HS-27A (cell line): ENCODE data around the gene CDH4.

Experiments used
- DNase-seq: peaks from one replicate; pipeline ENCODE4 v3.0.0-alpha.2; 2012; ENCODE audit warnings: low read depth, missing footprints

Gene CDH4

GRCh38 chr20:61582196-61582923, 330.3 kb downstream of the CDH4 start:
- DNase-seq = no peak

DNA sequence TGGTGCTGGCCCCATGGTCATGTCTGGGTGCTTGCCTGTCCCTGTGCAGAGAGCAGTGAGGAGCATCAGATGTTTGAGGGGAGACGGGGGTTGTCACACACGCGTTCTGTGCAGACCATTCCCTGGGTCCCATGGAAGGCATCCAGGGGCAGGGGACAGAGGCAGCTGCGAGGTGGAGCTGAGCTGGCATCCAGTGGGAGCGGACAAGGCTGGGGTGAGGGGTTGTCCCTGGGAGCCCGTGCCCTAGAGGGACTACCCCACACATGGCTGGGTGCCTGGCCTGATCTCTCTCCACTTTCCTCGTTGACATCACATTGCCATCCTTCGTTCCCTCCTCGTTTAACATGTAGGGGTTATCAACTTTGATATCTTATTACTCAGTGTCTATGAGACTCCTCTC, 331.3 kb downstream of the CDH4 start:
- no peak for DNase-seq

GRCh38 chr20:61584851-61585250, 332.8 kb downstream of the CDH4 start:
- no peak for DNase-seq

- no peak for DNase-seq
Observed at GRCh38 chr20:61585764-61586163, 333.7 kb downstream of the CDH4 start.

GRCh38 chr20:61587036-61587435, 335.0 kb downstream of the CDH4 start:
- DNase-seq = no peak

DNA sequence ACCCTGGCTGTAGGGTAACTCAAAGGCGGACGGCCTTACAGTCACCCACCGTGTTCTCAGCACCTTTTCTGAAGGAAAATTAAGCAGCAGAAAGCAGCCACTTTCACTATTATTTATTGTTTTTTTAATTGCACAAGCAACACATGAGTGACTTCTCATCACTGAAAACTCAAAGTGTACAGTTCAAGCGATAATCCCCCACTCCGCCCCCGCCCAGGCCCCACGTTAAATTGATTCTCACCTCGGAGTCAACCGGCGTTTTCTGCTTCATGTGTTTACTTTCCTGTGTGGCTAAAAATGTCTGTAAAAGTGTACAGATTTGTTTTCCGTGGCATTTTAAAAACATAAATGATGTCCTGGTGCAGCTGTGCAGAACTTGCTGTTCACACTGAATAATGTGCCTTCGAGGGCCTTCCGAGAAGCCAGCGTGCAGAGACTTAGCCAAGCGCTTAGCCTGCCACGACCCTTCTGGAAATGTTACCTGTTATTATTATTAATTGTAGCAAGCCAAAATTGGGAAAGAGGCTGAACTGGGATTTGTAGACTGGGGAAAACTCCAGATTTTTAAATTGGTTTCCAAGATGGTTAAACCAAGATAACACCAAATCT, 335.7 kb downstream of the CDH4 start:
- no peak for DNase-seq

- no peak for DNase-seq
Observed at GRCh38 chr20:61588411-61589385, 336.6 kb downstream of the CDH4 start.

- DNase-seq = no peak
Observed at GRCh38 chr20:61590236-61590635, 338.2 kb downstream of the CDH4 start.

- no peak for DNase-seq
Observed at GRCh38 chr20:61593516-61593915, 341.5 kb downstream of the CDH4 start.

DNA sequence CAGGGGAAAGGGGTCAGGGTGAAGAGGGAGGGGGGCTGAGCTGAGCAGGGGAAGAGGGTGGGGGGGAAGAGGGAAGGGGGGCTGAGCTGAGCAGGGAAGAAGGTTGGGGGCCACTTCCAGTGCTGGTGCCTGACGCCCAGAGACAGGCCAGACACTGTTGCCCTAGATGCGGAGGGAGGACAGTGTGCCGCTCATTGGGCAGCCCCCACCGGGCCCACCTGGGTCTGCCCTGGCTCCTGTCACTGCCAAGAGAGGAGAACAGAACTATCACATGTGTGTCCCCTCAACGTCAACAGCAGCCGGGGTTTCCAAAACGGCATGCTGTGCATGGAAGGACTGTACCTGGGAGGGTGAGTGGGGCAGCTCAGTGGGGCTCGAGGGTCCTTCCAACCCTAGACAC, 342.1 kb downstream of the CDH4 start:
- DNase-seq = no peak

DNA sequence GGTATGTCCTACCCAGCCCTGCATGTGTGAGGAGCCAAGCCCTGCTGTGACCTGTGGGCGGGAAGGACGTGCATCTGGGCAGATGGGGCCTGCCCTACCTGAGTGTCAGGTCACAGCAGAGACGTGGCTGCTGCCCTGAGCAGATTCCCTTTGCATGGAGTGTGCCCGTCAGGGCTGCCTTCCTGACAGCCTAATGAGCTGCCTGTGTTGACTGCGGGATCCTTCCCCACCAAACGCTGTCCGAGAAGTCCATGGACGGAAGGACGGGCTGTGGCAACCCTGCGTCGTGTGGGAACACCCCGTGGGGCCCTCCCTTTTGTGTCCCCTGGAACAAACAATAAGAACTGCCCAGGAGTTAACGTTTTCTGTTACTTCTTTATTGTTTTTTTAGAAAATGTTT, 343.2 kb downstream of the CDH4 start:
- no peak for DNase-seq

DNA sequence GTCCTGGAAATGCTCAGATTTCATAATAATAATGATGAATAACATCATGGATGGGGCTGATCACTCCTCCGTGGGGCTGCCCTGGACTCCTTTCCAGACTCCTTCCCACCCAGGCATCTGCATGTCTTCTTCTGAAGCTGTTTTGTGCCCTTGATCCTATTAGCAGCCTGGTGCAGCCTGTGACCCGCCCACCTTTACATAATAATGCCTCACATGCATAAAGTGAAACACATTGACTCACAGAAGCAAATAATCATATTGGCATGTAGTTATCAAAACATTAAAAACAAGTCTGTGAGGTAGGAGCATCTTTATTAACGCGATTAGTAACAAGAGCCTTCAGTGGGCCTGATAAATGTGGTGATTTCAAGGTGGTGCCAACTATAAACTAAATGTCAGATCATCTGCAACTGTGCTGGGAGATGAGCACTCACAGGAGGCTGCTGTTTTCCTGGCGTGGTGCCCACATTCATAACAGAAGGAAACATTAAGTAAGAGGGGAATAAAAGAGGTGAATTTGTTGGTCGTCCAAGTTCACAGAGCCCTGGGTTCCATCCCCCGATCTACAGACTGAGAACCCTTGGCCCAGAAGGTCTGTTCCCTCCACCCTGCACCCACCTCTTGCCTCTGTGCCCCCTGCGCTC, 344.7 kb downstream of the CDH4 start:
- DNase-seq = no peak

DNA sequence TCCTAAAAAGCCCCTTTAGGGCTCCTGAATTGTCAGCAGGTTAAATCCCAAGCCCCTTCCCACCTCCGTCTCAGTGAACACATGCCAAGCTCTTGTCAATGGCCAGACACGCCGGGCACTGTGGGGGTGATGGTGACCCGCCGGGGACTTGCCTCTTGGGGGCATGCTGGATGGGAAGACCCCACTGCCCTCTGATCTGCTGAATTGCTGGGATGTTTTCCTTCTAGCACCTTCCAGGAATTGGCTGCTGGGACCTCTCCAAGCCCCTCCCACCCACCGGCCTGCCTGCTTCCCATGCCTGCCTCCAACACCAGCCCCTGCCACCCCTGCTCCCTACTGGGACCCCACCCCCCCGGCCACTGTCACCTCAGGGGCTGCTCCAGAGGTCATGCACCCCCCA, 345.9 kb downstream of the CDH4 start:
- no peak for DNase-seq

GRCh38 chr20:61598586-61598985, 346.5 kb downstream of the CDH4 start:
- no peak for DNase-seq

DNA sequence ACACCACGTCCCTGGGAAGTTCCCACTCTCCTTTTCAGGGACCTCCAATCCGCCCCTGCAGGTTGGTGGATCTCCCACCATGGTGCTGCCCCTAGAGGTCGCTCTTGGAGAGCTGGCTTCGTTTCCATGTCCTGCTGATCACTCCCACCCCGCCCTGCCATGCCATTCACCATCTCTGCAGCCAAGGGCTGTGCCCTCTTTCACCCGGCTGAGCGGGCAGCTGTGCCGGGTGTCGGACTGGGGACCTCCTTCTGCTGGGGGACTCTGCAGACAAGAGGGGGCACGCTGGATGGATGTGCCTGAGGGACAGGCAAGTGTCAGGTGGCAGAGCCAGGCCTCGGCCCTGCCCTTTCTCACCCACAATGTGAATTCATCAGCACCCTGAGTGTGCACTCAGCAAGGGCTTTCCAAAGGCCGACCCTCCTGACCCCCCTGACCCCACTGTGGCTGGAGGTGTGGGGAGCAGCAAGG, 347.0 kb downstream of the CDH4 start:
- DNase-seq = no peak

GRCh38 chr20:61599541-61599992, 347.5 kb downstream of the CDH4 start:
- no peak for DNase-seq

DNA sequence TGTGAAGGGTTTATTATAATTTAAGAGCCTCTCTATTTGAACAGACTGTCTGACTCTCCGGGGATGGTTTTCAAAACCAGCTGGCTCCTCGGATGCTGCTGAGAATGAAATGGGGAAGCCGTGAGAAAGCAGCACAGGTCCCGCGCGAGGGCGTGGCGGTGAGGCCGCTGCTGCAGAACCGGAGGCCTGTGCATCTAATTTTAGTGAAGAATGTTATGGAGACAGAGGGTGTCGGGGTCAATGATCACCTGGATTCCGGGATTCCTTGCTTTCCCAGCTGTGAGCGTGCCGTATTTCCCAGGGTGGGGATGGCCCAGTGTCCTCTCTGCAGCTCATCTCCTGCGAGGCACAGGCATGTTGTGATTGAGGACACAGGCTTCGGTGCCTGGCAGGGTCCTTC, 348.0 kb downstream of the CDH4 start:
- DNase-seq = no peak

- no peak for DNase-seq
Observed at GRCh38 chr20:61601361-61601760, 349.3 kb downstream of the CDH4 start.

DNA sequence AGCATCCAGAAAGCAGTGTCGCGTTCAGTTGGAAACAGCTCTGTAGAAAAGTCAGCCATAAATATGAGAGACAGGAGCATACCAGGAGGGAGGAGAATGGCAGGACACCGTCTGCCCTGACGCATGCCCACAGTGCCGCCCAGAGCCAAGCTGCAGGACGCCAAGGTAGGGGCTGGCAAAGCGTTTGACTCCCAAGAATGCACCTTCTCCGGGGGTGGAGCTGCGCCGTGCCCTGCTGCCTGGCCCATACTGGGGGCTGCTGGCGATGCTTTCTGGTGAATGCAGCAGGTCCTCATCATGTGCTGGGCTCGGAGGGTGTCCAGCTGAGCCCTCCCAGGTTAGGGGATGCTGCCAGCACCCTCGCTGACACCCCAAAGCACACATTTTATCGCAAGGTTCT, 349.8 kb downstream of the CDH4 start:
- no peak for DNase-seq

GRCh38 chr20:61603715-61604114, 351.7 kb downstream of the CDH4 start:
- no peak for DNase-seq

DNA sequence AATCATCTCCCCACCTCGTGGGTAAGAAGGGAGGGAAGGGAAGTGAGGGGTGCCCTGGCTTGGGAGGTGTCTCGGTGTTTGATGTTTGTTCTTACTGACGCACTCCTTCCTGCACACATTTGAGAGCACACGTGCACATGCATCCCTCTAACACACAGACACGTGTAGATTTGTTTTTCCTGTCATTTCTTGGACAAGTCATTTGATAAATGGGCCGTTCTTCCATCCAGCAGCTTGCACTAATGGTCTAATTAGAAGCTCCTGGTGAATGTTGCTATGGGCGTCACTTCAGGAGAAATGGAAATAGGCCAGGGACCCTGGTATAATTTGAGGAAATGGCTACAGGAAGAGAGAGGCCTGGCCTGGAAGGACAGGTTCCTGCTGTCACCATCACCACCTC, 352.5 kb downstream of the CDH4 start:
- no peak for DNase-seq

DNA sequence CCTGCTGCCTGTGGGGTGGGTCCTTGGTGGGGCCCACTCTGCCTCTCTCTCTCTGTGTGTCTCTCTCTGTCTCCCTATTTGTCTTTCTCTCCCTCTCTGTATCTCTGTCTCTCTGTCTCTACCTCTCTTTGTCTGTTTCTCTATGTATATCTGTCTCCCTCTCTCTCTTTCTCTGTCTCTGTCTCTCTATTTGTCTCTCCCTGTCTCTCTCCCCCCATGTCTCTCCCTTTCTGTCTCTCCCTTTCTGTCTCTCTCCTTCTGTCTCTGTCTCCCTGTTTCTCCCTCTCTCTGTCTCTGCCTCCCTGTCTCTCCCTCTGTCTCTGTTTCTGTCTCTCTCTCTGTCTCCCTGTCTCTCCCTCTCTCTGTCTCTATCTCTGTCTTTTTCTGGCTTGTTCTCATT, 353.2 kb downstream of the CDH4 start:
- no peak for DNase-seq
